ENCODE results near the gene SGTA. TPM values are rescaled to one million over a fixed set of nuclear protein-coding genes. Genes with fewer than 3 reads are reported as not detected.

The SGTA gene
- total RNA-seq, 2 donors from 2014 or later = 72.4 to 87.9 TPM

GRCh38 chr19:2756477-2756876 is 26.6 kb downstream of the SGTA start:
- H3K36me3 ChIP-seq = no peaks in the 10 kb centered on the region
- no peak overlapping the region for H3K27ac ChIP-seq
- intact Hi-C loops (cut with DNase I) = no loop called here
- no peaks in the 10 kb centered on the region for H3K4me1 ChIP-seq (replicated peaks)
- no peak overlapping the region for H3K4me3 ChIP-seq
- TF ChIP-seq POLR2A (IDR thresholded peaks at IDR 0.05) (no peak), POLR2AphosphoS5 (IDR thresholded peaks at IDR 0.05) (no peak), CTCF (IDR thresholded peaks at IDR 0.05) (no peak)
- no peaks in the 10 kb centered on the region for H3K9me3 ChIP-seq
- no peaks in the 10 kb centered on the region for H3K27me3 ChIP-seq (replicated peaks; ENCODE audit: insufficient read depth)
- 87% methylated on average over 8 of the region's 8 CpGs for WGBS
- DNase-seq (ENCODE audit: low spot score) = no peak

GRCh38 chr19:2755811-2756210 is 27.3 kb downstream of the SGTA start:
- H3K27me3 ChIP-seq (replicated peaks; ENCODE audit: insufficient read depth) = no peaks in the 10 kb centered on the region
- H3K4me3 ChIP-seq = no peak overlapping the region
- H3K36me3 ChIP-seq = no peaks in the 10 kb centered on the region
- H3K27ac ChIP-seq = no peak overlapping the region
- H3K9me3 ChIP-seq = no peaks in the 10 kb centered on the region
- no peak for DNase-seq (ENCODE audit: low spot score)
- no peak for TF ChIP-seq CTCF (IDR thresholded peaks at IDR 0.05)
- no peak for TF ChIP-seq POLR2A (IDR thresholded peaks at IDR 0.05)
- intact Hi-C loops (cut with DNase I) = no loop called here
- H3K4me1 ChIP-seq (replicated peaks) = no peaks in the 10 kb centered on the region
- 91% methylated on average over 16 of the region's 16 CpGs for WGBS

GRCh38 chr19:2755448-2755705 is 27.7 kb downstream of the SGTA start:
- H3K36me3 ChIP-seq = no peaks in the 10 kb centered on the region
- no peaks in the 10 kb centered on the region for H3K4me1 ChIP-seq (replicated peaks)
- no peaks in the 10 kb centered on the region for H3K27me3 ChIP-seq (replicated peaks; ENCODE audit: insufficient read depth)
- H3K27ac ChIP-seq = no peak overlapping the region
- no peak overlapping the region for H3K4me3 ChIP-seq
- 85% methylated on average over 15 of the region's 16 CpGs for WGBS
- intact Hi-C loops (cut with DNase I) = no loop called here
- no peaks in the 10 kb centered on the region for H3K9me3 ChIP-seq
- DNase-seq (ENCODE audit: low spot score) = no peak
- TF ChIP-seq CTCF (IDR thresholded peaks at IDR 0.05) (no peak), POLR2A (IDR thresholded peaks at IDR 0.05) (no peak), POLR2AphosphoS5 (IDR thresholded peaks at IDR 0.05) (no peak)

GRCh38 chr19:2754659-2755447 is 28.2 kb downstream of the SGTA start:
- Histone ChIP-seq H3K27ac (no peak overlapping the region), H3K9me3 (no peaks in the 10 kb centered on the region), H3K4me3 (no peak overlapping the region), H3K36me3 (no peaks in the 10 kb centered on the region), H3K27me3 (replicated peaks; ENCODE audit: insufficient read depth) (no peaks in the 10 kb centered on the region), H3K4me1 (replicated peaks) (no peaks in the 10 kb centered on the region)
- intact Hi-C loops (cut with DNase I) = no loop called here
- no peak for DNase-seq (ENCODE audit: low spot score)
- 91% methylated on average over 39 of the region's 43 CpGs for WGBS
- no peak for TF ChIP-seq CTCF (IDR thresholded peaks at IDR 0.05)
- no peak for TF ChIP-seq POLR2A (IDR thresholded peaks at IDR 0.05)

- no peaks in the 10 kb centered on the region for H3K27me3 ChIP-seq (replicated peaks; ENCODE audit: insufficient read depth)
- H3K36me3 ChIP-seq = no peaks in the 10 kb centered on the region
- TF ChIP-seq CTCF (IDR thresholded peaks at IDR 0.05) (no peak), POLR2A (IDR thresholded peaks at IDR 0.05) (no peak), POLR2AphosphoS5 (IDR thresholded peaks at IDR 0.05) (no peak)
- H3K27ac ChIP-seq = no peak overlapping the region
- no peak overlapping the region for H3K4me3 ChIP-seq
- H3K9me3 ChIP-seq = no peaks in the 10 kb centered on the region
- no peaks in the 10 kb centered on the region for H3K4me1 ChIP-seq (replicated peaks)
- intact Hi-C loops (cut with DNase I) = no loop called here
- no peak for DNase-seq (ENCODE audit: low spot score)
- 89% methylated on average over 21 of the region's 21 CpGs for WGBS
Measured at GRCh38 chr19:2751438-2751830, 31.6 kb downstream of the SGTA start.

All from prostate gland (tissue), 2 donors.